Right lobe of liver (tissue), 6 donors: Measurements from ENCODE around the gene VGLL4. TPM values are rescaled to one million over a fixed set of nuclear protein-coding genes. Genes with fewer than 3 reads are reported as not detected.

Source experiments
- ATAC-seq, 4 donors: fragments of 200-7000 bp; cut with Tn5 transposase; one replicate each; pipeline ENCODE4 v1.9.1; 2020; ENCODE audit warnings: mild to moderate bottlenecking in 4 of 4, moderate library complexity in 4 of 4
- DNase-seq, 3 donors: peaks; one replicate each; pipeline ENCODE4 v3.0.0-alpha.2; 2020
- H3K27ac ChIP-seq, 3 donors: fragments of 200-600 bp; one replicate each; pipeline ENCODE4 v1.8.0; 2022
- H3K27me3 ChIP-seq, 2 donors: fragments of 200-600 bp; one replicate each; pipeline ENCODE4 v1.8.0; 2022
- H3K36me3 ChIP-seq, 4 donors: fragments of 200-600 bp; sonication (generic) in 1 of 4; one replicate each; pipeline versions ENCODE4 v1.5.1 to v1.8.0; 2017 to 2022; ENCODE audit warnings: control low read depth in 1 of 4
- H3K4me1 ChIP-seq, 4 donors: fragments of 200-600 bp; sonication (generic) in 1 of 4; one replicate each; pipeline versions ENCODE4 v1.5.1 to v1.8.0; 2017 to 2022; ENCODE audit warnings: control low read depth in 1 of 4
- H3K4me3 ChIP-seq, 3 donors: fragments of 200-600 bp; one replicate each; pipeline ENCODE4 v1.8.0; 2022
- H3K9me3 ChIP-seq, 4 donors: fragments of 200-600 bp; sonication (generic) in 1 of 4; one replicate each; pipeline versions ENCODE4 v1.5.1 to v1.8.0; 2017 to 2022; ENCODE audit warnings: control low read depth in 1 of 4
- POLR2A ChIP-seq: fragments of 450-650 bp; IDR thresholded peaks from one replicate; pipeline ENCODE4 v1.6.1; 2017; ENCODE audit warnings: antibody characterized with exemption, mild to moderate bottlenecking
- WGBS: methylation state at CpG from one replicate; pipeline ENCODE4 v1.1.6; 2018; ENCODE audit warnings: low coverage, low lambda C conversion rate; ENCODE audit not compliant: insufficient coverage; ENCODE audit errors: missing lambda C conversion rate; 5-methylcytosine and 5-hydroxymethylcytosine counted together
- intact Hi-C, 2 donors: fragments of 100-400 bp; cut with DNase I; formaldehyde crosslinking; loops; one replicate each; pipeline versions ENCODE4 v1.11.2 to v1.14.1; 2022
- total RNA-seq, 6 experiments: library from RNA; depleted of rRNA in 2 of 6; stranded (reverse); fragments of >200 nt in 2 of 6; fragmentation: NEBNext Ultra II Directional in 3 of 6; extraction: Animal tissue kit (Norgen Biotek cat#: 25700) in 3 of 6; gene quantifications; one replicate each; pipeline versions ENCODE4 v1.1.0 to v1.2.4, GENCODE V29; 2016 to 2023
- TF ChIP-seq, protein P1 (sequence below), 4 donors: fragments of 200-600 bp in 3 of 4; fragments of 450-650 bp in 1 of 4; IDR thresholded peaks; one replicate each; pipeline versions ENCODE4 v1.5.1 to v1.8.0; 2016 to 2022; ENCODE audit warnings: antibody characterized with exemption in 4 of 4, mild to moderate bottlenecking in 2 of 4
- donor health status: DM: no; HTN: yes; CAD: no.
- donor health status: DM: no; HTN: no; CAD: no.
- donor health status: DM: no; HTN: no; CAD: no.
- donor health status: DM: no; HTN: yes; CAD: no.
- donor health status: DM: no; HTN: yes; CAD: no.

The VGLL4 gene
- total RNA-seq, 6 experiments from 2014 or later, result 10.4 to 22.4 (median 15.2) TPM

DNA sequence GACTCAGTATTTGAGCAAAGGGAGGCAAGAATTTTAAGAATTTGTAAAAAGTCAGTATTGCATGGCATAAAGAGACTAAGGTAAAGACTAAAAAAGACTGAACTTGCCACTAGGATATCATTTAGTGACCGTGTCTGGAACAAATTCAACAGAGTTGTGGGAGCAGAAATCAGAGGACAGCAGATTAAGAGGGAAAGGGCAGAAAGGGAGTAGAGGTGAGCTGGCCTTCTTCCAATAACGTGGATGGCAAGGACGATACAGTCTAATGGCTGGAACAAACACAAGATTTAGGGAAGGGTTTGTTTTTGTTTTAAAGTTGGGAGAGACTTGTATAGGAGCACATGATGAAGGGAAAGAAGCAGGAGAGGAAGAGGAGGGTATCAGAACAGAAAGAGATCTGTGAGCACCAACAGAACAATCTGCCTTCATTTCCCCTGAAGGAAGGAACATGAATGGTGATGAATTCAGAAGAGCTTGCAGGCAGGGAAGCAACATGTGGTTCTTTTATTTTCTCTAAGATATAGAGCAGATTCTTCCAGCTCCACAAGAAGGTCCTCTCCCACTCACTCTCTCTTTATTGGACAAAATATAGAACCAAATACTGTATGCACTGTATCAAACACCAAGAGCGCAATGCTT is 8.6 kb downstream of the VGLL4 start:
- TF ChIP-seq POLR2A, result no peak
- TF ChIP-seq, protein P1, sequence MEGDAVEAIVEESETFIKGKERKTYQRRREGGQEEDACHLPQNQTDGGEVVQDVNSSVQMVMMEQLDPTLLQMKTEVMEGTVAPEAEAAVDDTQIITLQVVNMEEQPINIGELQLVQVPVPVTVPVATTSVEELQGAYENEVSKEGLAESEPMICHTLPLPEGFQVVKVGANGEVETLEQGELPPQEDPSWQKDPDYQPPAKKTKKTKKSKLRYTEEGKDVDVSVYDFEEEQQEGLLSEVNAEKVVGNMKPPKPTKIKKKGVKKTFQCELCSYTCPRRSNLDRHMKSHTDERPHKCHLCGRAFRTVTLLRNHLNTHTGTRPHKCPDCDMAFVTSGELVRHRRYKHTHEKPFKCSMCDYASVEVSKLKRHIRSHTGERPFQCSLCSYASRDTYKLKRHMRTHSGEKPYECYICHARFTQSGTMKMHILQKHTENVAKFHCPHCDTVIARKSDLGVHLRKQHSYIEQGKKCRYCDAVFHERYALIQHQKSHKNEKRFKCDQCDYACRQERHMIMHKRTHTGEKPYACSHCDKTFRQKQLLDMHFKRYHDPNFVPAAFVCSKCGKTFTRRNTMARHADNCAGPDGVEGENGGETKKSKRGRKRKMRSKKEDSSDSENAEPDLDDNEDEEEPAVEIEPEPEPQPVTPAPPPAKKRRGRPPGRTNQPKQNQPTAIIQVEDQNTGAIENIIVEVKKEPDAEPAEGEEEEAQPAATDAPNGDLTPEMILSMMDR (IDR thresholded peaks at IDR 0.05), result no peak
- WGBS, result 19% methylated on average over 4 of the region's 4 CpGs
- Histone ChIP-seq H3K4me1 (peaks cover 0 to 7% (median 0%) of the 10 kb centered on the region in 4 donors), H3K9me3 (no peaks in the 10 kb centered on the region), H3K27me3 (no peaks in the 10 kb centered on the region), H3K36me3 (no peaks in the 10 kb centered on the region), H3K27ac (no peak overlapping the region), H3K4me3 (no peak overlapping the region)
- DNase-seq, result no peak
- intact Hi-C loops, result no loop called here
- ATAC-seq, result peak in 2 of 4 donors; percentile 16 to 23

DNA sequence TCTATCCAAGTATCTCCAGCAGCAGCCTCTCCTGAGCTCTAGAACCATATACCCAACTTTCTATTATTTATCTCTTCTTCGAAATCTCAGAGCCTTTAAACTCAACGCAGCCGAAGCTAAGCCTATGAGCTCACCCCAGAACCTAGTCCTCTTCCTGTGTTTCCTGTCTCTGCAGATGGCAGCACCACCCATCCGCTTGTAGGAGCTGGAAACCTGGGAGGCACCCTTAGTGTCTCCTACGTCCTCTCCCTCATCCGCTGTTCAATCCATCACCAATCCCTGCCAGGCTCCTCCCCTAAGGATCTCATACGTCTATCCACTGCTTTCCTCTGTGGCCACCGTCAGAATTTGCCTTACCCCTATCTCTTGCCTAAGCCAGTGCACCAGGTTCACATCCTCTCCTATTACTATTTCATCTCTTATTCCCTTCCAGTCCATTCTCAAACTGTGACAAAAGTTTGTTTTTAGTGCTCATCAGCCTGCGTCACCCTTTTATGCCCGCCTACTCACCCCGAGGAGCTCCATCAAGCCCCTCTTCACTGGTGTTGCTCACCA is 9.6 kb downstream of the VGLL4 start:
- WGBS, result 73% methylated on average over 11 of the region's 11 CpGs
- TF ChIP-seq, protein P1 (IDR thresholded peaks at IDR 0.05), result no peak
- TF ChIP-seq POLR2A, result no peak
- Histone ChIP-seq H3K9me3 (no peaks in the 10 kb centered on the region), H3K27ac (no peak overlapping the region), H3K4me1 (peaks cover 0 to 7% (median 0%) of the 10 kb centered on the region in 4 donors), H3K36me3 (no peaks in the 10 kb centered on the region), H3K27me3 (no peaks in the 10 kb centered on the region), H3K4me3 (no peak overlapping the region)
- DNase-seq, result no peak
- intact Hi-C loops, result no loop called here
- peak; percentile 16 to 64 (median 34) for ATAC-seq

DNA sequence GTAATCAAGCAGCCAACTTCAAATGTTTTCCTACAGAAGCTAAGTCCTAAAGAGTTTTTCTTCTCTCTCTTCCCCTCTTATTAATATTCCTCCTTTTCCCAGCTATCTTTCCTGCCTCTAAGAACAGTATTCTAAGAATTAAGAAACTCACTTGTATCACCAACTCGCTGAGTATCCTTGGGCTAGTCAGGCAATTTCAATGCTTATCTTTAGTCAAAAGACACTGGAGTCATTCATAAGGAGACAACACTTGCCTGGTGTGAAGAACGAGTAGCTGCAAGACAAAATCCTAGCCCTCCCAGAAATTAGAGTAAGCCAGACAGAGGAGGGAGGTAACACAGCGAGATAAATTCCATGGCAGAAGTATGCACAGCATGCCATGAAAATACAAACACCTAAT is 10.7 kb downstream of the VGLL4 start:
- Histone ChIP-seq H3K27ac (no peak overlapping the region), H3K4me3 (no peak overlapping the region), H3K9me3 (no peaks in the 10 kb centered on the region), H3K27me3 (no peaks in the 10 kb centered on the region), H3K4me1 (peaks cover 0 to 7% (median 0%) of the 10 kb centered on the region in 4 donors), H3K36me3 (no peaks in the 10 kb centered on the region)
- ATAC-seq (no peak), DNase-seq (no peak)
- no peak for TF ChIP-seq POLR2A
- TF ChIP-seq, protein P1 (IDR thresholded peaks at IDR 0.05), result no peak
- intact Hi-C loops, result no loop called here
- 72% methylated on average over 3 of the region's 3 CpGs for WGBS

DNA sequence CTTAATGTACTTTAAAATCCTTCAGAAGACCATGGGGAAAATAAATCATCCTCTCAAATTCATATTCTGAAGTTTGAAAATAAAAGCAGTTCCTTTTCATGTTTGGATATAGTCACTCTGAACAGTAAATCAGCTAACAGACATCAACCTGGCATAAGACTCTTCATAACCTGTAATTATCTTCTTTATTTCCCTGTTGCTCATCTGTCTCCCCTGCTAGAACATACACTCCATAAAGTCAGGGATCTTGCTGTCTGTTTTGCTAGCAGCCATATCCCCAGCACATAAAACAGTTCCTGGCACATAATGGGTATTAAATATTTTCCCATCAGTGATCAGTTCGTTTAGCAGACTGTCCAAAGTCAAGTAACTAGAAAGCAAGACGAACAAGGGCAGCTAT is 11.2 kb downstream of the VGLL4 start:
- Histone ChIP-seq H3K27me3 (no peaks in the 10 kb centered on the region), H3K4me3 (no peak overlapping the region), H3K27ac (no peak overlapping the region), H3K4me1 (peaks cover 0 to 7% (median 0%) of the 10 kb centered on the region in 4 donors), H3K9me3 (no peaks in the 10 kb centered on the region), H3K36me3 (no peaks in the 10 kb centered on the region)
- intact Hi-C loops, result no loop called here
- whole genome bisulfite sequencing, result 45% methylated on average over 2 of the region's 2 CpGs
- ATAC-seq (no peak), DNase-seq (no peak)
- TF ChIP-seq POLR2A, result no peak
- TF ChIP-seq, protein P1 (IDR thresholded peaks at IDR 0.05), result no peak
